NCI-H146 (cell line): Measurements from ENCODE around the gene LRRC4B.

Experiments used
- DNase-seq: peaks from one replicate; lab custom pipeline; 2025; lab: John Stamatoyannopoulos, UW

The LRRC4B gene

DNA sequence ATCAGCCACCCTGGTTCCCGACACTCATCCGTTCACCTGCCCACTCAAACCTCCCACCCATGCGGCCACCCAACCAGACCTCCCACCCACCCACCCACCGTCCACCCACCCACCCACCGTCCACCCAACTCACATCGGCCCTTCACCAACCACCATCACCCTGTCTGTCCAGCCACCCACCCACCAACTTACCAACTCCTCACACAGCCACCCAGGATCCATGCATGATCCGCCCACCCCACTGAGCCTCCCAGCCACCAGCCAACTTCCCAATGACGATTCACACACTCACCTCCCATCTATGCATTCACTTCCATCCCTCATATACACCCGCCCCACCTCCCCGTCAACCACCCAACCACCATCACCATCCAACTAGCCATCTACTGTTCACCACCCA is 61.5 kb downstream of the LRRC4B start:
- no peak for DNase-seq

DNA sequence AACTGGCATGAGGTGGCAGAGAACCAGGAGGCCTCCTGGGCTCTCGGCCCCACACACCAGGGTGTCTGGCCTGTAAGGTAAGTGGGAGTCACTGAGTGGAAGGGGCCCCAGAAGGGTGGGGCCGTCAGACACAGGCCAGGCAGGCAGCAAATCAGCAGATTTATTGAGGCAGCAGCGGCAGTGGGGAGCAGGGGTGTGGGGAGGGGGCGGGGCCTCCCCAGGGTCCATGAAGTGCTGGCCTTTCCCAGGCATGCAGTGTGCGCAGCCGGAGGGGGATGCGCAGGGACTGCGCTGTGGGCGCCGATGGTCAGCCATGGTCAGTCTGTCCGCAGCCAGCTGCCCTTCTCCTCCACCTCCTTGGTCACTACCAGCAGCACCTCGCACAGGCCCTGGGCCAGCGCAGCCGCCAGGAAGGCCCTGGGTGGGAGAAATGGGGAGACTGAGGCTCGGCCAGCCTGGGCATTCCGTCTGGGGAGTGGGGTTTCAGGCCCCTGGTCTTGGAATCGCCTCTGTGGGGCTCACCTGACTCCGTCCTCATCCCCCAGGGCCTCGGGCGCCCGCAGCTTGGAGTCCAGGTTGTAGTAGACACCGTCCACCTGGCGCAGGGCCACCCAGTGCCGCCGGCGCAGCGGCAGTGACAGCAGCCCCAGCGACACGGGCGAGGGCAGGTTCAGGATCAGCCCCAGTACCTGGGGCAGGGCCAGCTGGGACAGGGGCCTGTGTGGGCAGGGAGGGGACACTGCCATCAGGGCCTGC is 62.2 kb downstream of the LRRC4B start:
- no peak for DNase-seq

DNA sequence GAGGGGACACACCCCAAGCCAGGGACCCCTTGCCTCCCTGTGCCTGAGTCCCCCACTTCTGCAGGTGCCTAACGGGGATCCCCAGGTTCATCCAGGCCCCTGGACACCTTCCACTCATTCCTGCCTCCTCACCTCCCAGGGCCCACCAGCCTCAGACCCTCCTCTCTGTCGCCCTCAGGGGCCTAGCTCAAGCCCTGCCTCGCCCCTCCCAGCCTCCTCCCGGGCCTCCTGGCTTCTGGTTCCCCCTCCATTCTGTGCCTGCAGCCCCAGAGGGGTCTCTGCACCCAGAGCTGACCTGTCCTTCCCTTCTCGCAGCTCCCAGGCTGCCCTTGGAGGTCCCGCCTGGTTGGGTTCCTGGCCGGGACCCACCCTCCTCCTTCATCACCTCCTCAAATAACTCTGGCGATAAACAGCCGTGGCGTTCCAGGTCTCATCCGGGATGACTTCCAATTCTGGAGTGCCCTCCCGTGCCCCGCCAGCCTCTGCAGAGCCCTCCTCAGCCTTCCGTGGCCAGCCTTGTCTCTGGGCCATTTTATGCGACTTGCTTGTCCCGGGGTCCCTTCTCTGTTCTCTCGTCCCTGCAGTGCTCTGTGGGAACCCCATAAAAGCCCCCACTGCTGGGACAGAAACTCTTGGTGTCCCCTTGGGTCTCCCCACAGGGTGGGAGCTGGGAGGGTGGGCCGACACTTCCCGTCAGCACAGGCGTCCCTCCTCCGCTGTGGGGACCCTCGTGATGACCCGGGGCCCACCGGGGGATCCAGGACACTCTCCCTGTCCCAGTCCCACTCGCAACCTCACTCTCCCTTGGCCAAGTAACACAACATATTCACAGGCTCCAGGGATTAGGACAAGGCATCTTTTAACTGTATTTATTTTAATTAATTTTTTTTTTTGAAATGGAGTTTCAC is 66.4 kb downstream of the LRRC4B start:
- no peak for DNase-seq

DNA sequence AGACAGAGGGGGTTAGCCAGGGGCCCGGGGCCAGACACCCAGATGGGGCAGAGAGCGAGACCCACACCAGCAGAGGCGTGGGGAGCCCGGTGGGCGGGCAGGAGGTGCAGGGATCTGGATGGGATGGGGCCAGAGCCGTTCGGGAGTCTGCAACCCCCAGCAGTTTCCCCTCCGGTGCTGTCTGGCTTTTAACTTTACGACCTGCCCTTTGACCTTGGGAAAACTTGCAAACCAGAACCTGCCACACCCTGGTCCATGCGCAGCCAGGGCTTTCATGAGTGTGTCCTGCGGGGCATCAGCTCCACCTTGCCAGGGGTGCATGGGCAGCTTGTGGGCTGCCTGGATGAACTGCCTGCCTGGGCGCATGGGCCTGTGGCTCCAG is 67.1 kb downstream of the LRRC4B start:
- no peak for DNase-seq

DNA sequence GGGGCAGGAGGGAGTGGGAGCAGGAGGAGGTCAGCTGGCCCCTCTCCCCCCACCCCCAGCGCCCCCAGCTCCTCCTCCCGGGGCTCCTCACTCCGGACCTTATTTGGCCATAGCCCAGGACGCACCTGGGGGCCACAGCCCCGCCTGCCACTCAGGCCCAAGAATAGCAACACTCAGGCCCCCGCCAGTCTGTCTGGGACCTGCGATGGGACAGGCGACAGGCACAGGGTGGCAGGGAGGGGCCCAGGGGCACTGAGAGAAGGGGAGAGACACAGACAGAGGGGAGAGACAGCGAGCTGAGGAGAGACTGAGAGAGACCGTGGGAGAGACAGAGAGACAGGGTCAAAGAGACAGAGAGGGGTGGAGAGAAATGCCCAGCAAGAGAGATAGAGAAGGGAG is 67.5 kb downstream of the LRRC4B start:
- no peak for DNase-seq

DNA sequence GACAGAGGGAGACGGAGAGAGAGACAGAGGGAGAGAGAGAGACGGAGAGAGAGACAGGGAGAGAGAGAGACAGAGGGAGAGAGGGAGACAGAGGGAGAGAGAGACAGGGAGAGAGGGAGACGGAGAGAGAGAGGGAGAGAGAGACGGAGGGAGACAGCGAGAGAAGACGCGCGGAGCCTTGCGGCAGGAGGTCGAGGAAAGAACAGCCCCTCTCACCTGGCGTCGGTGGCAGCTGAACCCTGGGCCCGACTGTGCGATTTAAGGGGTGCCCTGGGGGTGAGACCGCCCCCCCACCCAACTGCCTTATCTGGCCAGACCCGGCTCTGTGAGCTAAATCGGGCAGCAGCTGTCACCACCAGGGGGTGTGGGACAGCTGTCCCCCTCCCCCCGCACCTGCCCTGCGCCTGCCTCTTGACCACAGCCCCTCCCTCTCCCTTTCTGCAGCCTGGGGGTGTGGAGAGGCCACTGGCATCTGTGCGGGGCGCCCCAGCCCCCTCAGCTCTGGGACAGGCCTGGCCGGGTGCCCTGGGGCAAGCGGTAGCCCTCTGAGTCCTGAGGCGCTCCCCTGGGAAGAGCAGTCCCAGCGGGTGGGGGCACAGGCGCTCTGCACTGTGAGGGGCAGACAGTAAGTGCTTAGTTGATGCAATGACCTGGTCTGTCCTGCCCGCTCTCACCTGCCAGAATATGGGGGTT is 68.0 kb downstream of the LRRC4B start:
- DNase-seq = peak; percentile 82

DNA sequence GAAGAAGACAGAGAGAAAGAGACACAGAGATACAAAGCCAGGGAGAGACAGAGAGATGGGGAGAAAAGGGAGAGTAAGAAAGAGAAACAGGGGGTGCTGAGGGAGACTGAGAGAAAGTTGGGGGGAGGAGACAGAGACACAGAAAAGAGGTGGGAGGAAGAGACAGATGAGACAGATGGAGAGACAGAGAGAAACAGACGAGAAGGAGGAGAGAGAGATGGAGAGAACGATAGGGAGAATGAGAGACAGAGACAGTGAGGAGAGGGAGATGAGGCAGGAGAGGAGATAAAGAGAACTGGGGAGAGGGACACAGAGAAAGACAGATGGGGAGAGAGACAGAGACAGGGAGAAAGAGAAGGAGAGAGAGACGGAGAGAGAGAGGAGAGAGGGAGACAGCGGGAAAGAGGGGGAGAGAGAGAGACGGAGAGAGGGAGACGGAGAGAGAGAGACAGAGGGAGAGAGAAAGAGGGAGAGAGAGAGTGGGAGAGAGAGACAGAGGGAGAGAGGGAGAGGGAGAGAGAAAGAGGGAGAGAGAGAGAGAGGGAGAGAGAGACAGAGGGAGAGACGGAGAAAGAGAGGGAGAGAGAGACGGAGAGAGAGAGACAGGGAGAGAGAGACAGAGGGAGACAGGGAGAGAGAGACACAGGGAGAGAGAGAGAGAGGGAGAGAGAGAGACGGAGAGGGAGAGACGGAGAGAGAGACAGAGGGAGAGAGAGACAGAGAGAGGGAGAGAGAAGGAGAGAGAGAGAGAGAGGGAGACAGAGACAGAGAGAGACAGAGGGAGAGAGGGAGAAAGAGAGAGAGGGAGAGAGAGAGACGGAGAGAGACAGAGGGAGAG is 69.8 kb downstream of the LRRC4B start:
- DNase-seq = no peak

DNA sequence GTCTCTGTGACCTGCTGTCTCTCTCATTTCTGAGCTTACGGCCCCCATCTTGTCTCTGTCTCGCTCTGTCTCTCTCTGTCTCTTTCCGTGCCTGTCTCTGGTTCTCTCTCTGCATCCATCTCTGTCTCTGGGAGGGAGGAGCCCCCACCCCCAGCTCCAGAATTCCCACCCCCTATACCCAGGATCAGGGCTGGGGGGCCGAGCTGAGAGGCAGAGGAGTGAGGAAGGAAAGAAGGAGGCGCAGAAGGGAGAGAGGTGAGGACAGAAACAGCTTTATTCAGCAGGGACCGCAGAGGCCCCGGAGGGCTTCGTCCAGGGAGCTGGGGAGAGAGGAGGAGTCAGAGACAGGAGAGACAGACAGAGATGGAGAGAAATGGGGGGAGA is 71.2 kb downstream of the LRRC4B start:
- DNase-seq = no peak

DNA sequence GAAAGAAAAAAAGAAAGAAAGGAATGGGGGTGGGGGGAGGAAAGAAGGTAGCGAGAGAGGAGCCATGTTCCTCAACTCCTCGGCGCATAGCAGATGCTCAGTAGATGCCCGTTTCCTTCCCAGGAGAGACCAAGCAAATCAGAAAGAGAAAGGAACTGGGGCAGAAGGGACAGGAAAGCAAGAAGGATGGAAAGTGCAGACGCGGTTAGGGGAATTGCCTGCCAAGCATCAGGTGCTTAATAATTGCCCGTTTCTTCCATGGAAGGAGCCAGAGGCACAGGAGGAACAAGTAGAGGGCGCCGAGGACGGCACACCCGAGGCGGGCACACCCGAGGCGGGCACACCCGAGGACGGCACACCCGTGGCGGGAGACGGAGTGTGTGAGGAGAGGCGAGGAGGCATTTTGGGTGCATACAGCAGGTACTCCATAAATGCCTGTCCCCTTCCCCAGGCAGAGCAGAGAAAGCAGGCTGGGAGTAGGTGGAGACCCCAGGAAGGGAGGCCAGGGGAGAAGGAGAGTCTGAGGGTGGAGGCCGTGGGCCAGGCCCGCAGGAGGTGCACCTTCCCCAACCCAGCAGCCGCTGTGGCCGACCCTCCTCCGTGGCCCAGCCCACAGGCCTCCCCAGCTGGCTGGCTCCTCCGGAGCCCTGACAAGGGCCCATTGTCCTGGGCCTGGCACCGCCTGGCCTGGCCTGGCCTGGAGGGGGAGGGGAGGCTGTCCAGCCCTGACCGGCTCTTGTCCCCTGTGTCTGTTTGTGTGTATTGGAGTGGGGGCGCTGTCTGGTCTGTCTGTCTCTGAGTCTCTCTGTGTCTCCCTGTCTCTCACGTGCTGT is 71.8 kb downstream of the LRRC4B start:
- no peak for DNase-seq

DNA sequence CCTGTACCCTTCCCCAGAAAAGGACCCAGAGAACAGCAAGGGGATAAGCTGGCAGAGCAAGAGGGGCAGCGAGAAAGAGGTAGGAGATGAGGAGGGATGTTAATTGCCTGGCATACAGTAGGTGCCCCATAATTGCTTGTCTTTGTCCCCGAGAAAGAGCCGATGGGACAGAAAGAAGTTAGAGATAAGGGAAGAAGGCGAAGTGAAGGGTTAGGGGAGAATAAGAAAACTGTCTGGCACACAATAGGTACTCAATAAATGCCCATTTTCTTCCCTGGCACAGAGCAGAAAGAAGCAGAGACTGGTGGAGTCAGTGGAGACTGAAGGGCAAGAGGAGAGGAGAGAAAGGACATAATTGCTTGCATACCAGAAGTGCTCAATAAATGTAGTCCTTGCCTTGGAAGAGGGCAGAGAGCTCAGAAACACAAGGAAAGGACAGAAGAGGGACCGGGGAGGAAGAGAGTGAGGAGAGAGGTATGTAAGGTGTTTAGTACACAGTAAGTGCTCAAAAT is 73.2 kb downstream of the LRRC4B start:
- DNase-seq = no peak

DNA sequence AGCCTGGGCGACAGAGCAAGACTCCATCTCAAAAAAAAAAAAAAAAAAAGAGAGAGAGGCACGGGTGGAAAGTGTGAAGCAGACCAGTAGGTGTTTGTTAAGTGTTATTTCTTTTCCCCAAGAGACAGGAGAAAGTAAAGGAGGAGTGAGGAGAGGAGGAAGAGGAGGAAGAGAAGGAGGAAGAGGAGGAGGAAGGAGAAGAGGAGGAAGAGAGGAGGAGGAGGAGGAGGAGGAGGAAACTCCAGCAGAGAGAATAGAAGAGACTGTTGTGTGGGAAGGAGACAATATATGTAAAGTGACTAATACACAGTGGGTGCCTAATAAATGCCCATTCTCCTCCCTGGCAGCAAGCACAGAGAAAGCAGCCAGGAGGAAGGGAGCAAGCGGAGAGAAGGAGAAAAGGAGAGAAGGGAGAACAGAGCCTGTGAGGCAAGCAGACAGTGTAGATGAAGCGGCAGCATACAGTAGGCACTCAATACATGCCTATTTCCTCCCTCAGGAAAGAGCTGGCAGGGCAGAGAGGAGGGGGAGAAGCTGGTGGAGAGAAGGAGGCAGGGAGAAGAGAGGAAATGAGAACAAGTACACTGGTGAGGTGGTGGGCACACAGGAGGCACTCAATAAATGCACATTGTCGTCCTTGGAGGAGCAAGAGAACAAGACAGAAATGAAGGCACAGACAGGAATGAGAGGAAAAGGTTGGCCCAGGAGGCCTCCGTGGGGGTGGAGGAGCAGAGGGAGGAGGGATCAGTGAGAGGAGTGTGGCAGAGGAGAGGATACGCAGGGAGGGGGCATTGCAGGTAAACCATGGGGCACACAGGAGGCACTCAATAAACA is 73.8 kb downstream of the LRRC4B start:
- no peak for DNase-seq

DNA sequence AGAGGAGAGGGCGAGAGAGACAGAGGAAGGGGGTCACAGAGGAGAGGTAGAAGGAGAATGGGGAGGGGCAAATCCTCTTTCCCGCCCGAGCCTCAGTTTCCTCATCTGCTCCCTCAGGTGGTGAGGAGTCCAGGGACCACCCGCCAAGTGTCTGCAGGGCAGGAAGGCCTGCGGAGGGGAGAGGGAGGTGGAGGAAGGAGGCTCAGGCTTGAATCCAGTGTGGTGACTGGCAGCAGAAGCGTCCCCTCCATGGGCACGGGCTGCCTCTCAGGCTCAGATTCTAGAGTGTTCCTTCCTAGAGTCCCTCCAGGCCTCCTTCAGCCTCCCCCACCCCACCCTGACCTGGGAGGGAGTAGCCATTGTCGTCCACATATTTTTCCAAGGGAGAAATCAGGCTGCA is 75.1 kb downstream of the LRRC4B start:
- DNase-seq = no peak

DNA sequence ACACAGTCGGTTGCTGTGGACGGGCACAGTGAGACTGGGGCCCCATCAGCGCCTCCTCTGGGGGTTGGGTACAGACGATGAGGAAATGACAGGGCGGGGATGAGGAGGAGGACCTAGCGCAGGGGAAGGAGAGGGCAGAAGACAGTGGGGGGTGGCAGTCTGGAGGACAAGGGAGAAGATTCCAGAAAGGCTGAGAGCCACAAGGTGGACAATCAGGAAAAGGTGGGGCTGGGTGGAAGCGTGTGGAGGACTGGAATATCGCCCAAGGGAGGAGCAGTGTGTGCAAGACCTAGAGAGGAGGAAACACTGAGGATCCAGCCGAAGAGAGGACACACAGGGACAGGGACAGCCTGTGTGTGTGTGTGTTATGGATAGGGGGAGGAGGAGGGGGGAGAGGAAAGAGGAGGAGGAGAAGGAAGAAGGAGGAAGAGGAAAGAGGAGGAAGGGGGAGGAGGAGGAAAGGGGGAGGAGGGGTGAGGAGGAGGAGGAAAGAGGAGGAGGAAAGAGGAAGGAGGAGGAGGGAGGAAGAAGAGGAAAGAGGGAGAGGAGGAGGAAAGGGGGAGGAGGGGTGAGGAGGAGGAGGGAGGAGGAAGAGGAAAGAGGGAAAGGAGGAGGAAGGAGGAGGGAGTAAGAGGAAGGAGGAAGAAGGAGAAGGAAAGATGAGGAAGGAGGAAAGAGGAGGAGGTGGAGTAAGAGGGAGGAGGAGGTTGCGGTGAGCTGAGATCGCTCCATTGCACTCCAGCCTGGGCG is 75.8 kb downstream of the LRRC4B start:
- no peak for DNase-seq

DNA sequence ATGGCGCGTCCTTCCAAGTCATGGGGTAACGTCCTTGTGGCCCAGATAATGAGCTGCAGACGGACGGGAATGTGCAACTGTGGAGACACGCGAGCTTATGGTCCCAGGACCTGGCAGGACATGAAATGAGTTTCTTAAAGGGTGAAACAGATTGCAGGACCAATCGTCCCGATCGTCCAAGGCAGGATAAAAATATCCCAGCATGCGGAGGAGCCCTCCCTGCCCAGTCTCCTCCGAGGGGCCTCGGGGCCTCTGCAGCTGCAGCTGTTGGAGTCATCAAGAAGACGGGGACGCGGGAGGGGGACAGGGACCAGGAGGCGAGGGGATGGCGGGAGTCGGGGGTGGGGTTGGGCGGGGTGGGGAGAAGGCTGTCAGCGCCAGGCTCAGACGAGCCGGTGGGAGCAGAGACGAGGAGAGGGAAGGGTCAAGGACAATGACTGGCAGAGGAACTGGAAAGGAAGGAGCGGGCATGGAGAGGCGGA is 77.2 kb downstream of the LRRC4B start:
- no peak for DNase-seq

DNA sequence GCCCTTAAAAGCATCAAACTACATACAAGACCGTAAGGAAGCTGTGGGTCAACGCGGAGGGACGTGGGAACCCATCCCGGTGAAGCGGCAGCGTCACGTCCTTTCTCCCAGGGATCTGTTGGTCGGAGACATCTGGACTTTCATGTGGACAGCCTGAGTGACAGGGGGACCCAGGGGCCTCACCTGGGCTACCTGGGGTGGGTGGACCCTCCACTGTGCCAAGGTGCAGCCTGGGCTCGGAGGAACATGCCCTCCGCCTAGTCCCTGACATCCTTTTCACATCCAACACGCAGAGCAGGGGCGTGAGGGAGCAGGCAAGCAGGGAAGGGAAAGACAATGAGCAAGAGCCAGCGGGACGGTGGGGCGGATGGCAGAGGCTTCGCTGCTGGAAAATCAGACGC is 77.8 kb downstream of the LRRC4B start:
- DNase-seq = no peak

DNA sequence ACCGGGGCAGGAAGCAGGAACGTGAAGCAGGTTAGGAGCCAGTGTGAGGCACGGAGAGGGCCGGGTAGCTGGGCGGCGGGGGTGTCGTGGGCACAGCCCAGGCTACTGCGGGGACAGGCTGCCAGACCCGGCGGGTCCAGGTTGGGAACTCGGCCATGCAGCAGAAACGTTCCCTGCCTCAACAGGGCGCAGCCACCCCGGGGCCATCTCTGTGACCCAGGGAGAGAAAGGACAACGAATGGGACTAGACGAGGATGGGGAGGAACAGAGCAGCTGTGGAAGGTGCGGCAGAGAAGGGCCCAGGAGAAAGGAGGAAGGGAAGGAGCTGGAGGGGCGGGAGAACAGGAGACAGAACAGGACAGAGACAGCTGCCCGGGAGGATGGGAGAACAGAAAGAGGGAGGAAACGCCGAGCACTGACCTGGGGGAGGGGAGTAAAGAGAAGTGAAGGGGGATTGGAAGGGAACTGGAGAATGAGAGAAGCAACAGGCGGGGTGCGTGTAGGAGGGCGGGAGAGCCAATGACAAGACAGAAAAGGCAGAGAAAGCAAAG is 78.7 kb downstream of the LRRC4B start:
- DNase-seq = no peak

DNA sequence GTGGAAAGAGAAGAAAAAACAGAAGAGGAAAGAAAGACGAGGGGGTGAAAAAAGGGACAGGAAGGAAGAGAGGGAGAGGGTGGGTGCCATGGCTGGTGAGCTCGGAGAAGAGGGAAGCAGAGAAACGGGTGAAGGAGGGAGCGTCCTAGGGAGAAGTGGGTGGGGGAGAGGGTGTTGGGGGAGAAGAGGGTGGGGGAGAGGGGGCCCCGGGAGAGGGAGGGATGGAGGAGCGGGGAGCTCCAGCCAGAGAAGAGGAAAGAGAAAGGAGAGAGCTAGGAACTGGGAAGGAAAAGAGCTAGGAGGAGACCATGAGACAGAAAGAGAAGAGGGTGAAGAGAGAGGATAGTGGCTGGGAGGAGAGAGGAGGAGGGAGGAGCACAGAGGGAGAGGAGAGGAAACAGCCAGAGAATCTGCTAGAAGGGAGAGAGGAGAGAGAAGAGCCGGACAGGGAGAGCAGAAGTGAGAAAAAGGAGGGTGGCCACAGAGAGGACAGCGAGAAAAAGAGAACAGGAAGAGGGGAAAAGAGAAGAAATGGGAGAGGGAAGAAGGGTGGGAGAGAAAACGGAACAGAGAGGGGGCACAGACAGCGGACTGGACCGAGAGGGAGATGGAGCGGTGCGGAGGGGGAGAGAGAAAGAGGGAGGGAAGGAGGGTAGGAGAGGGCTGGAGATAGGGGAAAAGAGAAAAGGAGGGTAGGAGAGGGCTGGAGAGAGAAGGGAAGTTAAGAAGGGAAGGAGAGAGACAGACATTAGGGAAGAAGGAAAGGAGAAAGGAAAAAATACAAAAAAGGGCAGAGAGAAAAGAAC is 79.6 kb downstream of the LRRC4B start:
- no peak for DNase-seq
